Gastroesophageal sphincter (tissue), 4 donors: ENCODE measurements around the gene APC. TPM values are rescaled to one million over a fixed set of nuclear protein-coding genes. Genes with fewer than 3 reads are reported as not detected.

Source experiments
- ATAC-seq: fragments of 150-250 bp; one replicate; pipeline ENCODE4 v1.9.1; 2016; ENCODE audit warnings: mild to moderate bottlenecking, moderate library complexity
- H3K27ac ChIP-seq, 4 donors: fragments of 200-600 bp; sonication (generic) in 3 of 4; 1 replicate in 3 of 4; 2 replicates in 1 of 4; pipeline ENCODE4 v1.5.1; 2016 to 2019
- H3K27me3 ChIP-seq: fragments of 200-600 bp; sonication (generic); one replicate; pipeline ENCODE4 v1.5.1; 2019
- H3K36me3 ChIP-seq, 2 donors: fragments of 200-600 bp; sonication (generic); one replicate each; pipeline ENCODE4 v1.5.1; 2019; ENCODE audit warnings: control low read depth in 1 of 2
- H3K4me1 ChIP-seq, 3 donors: fragments of 200-600 bp; sonication (generic); 1 replicate in 2 of 3; 2 replicates in 1 of 3; pipeline ENCODE4 v1.5.1; 2016 to 2019; ENCODE audit warnings: control low read depth in 2 of 3
- H3K4me3 ChIP-seq, 2 donors: fragments of 200-600 bp; sonication (generic); one replicate each; pipeline ENCODE4 v1.5.1; 2019; ENCODE audit warnings: mild to moderate bottlenecking in 1 of 2, moderate library complexity in 1 of 2
- H3K9me3 ChIP-seq, 3 donors: fragments of 200-600 bp; sonication (generic); one replicate each; pipeline ENCODE4 v1.5.1; 2017 to 2019; ENCODE audit warnings: control low read depth in 2 of 3
- EP300 ChIP-seq: sonication (generic); formaldehyde crosslinking; IDR thresholded peaks from one replicate; pipeline ENCODE4 v1.6.1; 2017; ENCODE audit warnings: antibody characterized with exemption, mild to moderate bottlenecking
- POLR2A ChIP-seq, 2 donors: fragments of 450-650 bp; IDR thresholded peaks; one replicate each; pipeline ENCODE4 v1.6.1; 2017; ENCODE audit warnings: antibody characterized with exemption in 2 of 2, mild to moderate bottlenecking in 2 of 2, moderate library complexity in 1 of 2
- POLR2AphosphoS5 ChIP-seq: sonication (generic); formaldehyde crosslinking; IDR thresholded peaks from one replicate; pipeline ENCODE4 v1.6.1; 2017; ENCODE audit warnings: antibody characterized with exemption
- WGBS, 2 donors: methylation state at CpG; one replicate each; pipeline ENCODE4 v1.1.5; 2018; ENCODE audit warnings: low coverage in 1 of 2; 5-methylcytosine and 5-hydroxymethylcytosine counted together
- total RNA-seq, 4 donors: library from RNA; depleted of rRNA; stranded (reverse); fragments of >200 nt; gene quantifications; one replicate each; pipeline ENCODE4 v1.1.0, GENCODE V29; 2016
- TF ChIP-seq, protein P1 (sequence below), 4 experiments: fragments of 200-600 bp in 2 of 4; fragments of 450-650 bp in 2 of 4; sonication (generic) in 1 of 4; IDR thresholded peaks; one replicate each; pipeline ENCODE4 v1.5.1; 2017 to 2019; ENCODE audit warnings: antibody characterized with exemption in 4 of 4, mild to moderate bottlenecking in 2 of 4, moderate library complexity in 2 of 4

The APC gene
- total RNA-seq, 4 donors from 2014 or later = 77.3 to 172 (median 112) TPM

- H3K4me3 ChIP-seq = no peak overlapping the region
- ATAC-seq = no peak
- WGBS, 2 donors = 89 to 94% methylated on average over 2 to 3 of the region's 3 CpGs
- H3K4me1 ChIP-seq = peaks cover 3 to 52% (median 4%) of the 10 kb centered on the region in 3 donors
- no peaks in the 10 kb centered on the region for H3K9me3 ChIP-seq
- no peak for TF ChIP-seq EP300
- TF ChIP-seq, protein P1, sequence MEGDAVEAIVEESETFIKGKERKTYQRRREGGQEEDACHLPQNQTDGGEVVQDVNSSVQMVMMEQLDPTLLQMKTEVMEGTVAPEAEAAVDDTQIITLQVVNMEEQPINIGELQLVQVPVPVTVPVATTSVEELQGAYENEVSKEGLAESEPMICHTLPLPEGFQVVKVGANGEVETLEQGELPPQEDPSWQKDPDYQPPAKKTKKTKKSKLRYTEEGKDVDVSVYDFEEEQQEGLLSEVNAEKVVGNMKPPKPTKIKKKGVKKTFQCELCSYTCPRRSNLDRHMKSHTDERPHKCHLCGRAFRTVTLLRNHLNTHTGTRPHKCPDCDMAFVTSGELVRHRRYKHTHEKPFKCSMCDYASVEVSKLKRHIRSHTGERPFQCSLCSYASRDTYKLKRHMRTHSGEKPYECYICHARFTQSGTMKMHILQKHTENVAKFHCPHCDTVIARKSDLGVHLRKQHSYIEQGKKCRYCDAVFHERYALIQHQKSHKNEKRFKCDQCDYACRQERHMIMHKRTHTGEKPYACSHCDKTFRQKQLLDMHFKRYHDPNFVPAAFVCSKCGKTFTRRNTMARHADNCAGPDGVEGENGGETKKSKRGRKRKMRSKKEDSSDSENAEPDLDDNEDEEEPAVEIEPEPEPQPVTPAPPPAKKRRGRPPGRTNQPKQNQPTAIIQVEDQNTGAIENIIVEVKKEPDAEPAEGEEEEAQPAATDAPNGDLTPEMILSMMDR (IDR thresholded peaks at IDR 0.05) = no peak
- no peak for TF ChIP-seq POLR2AphosphoS5
- TF ChIP-seq POLR2A (IDR thresholded peaks at IDR 0.05) = no peak
- no peaks in the 10 kb centered on the region for H3K36me3 ChIP-seq
- H3K27ac ChIP-seq = no peak overlapping the region
- no peaks in the 10 kb centered on the region for H3K27me3 ChIP-seq
These were observed 3.1 kb upstream of the APC start for GRCh38 chr5:112734597-112734996.

- no peak for TF ChIP-seq POLR2AphosphoS5
- no peak for TF ChIP-seq EP300
- TF ChIP-seq, protein P1 (IDR thresholded peaks at IDR 0.05) = no peak
- no peak for TF ChIP-seq POLR2A (IDR thresholded peaks at IDR 0.05)
- Histone ChIP-seq H3K4me1 (peaks cover 2 to 60% (median 4%) of the 10 kb centered on the region in 3 donors), H3K36me3 (no peaks in the 10 kb centered on the region), H3K27ac (no peak overlapping the region), H3K27me3 (no peaks in the 10 kb centered on the region), H3K9me3 (no peaks in the 10 kb centered on the region), H3K4me3 (no peak overlapping the region)
- no peak for ATAC-seq
- 0 to 35% methylated on average over 1 of the region's 1 CpG for WGBS, 2 donors
These were observed 2.0 kb upstream of the APC start for GRCh38 chr5:112735702-112736101.

DNA sequence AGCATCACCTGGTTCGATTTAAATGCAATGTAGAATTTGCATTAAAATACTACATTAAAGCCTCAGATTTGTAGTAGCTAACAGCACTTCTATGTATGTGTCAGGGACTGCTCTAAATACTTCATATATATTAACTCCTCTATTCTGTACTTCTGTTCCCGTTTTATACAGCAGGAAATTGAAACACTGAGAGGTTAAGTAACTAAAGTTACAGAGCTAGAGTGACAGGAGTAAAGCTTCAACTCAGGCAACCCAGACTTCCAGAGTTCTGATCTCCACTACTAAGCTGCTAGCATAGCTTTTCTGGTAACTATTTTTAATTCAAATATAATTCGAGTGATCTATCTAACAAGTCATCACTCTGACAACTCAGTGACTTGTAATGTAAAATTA, 619 bp upstream of the APC start:
- peak overlapping the region; percentile 21 to 83 (median 81) for H3K27ac ChIP-seq
- TF ChIP-seq POLR2AphosphoS5 = no peak
- TF ChIP-seq POLR2A (IDR thresholded peaks at IDR 0.05) = no peak
- no peak for TF ChIP-seq EP300
- TF ChIP-seq, protein P1 (IDR thresholded peaks at IDR 0.05) = no peak
- ATAC-seq = no peak
- no peaks in the 10 kb centered on the region for H3K9me3 ChIP-seq
- 26 to 27% methylated on average over 3 of the region's 3 CpGs for WGBS, 2 donors
- no peaks in the 10 kb centered on the region for H3K36me3 ChIP-seq
- H3K4me1 ChIP-seq = peaks cover 2 to 74% (median 4%) of the 10 kb centered on the region in 3 donors
- no peaks in the 10 kb centered on the region for H3K27me3 ChIP-seq
- H3K4me3 ChIP-seq = peak overlapping the region; percentile 49 to 65

GRCh38 chr5:112738191-112738560, 491 bp downstream of the APC start:
- H3K4me3 ChIP-seq = peak overlapping the region; percentile 49 to 65
- H3K27ac ChIP-seq = peak overlapping the region; percentile 30 to 83 (median 81)
- H3K27me3 ChIP-seq = no peaks in the 10 kb centered on the region
- H3K36me3 ChIP-seq = no peaks in the 10 kb centered on the region
- 7 to 10% methylated on average over 5 of the region's 5 CpGs for WGBS, 2 donors
- peak; percentile 5 for ATAC-seq
- peaks cover 2 to 72% (median 4%) of the 10 kb centered on the region in 3 donors for H3K4me1 ChIP-seq
- H3K9me3 ChIP-seq = no peaks in the 10 kb centered on the region
- no peak for TF ChIP-seq POLR2A (IDR thresholded peaks at IDR 0.05)
- TF ChIP-seq, protein P1 (IDR thresholded peaks at IDR 0.05) = no peak
- no peak for TF ChIP-seq POLR2AphosphoS5
- no peak for TF ChIP-seq EP300

- Histone ChIP-seq H3K36me3 (no peaks in the 10 kb centered on the region), H3K4me3 (no peak overlapping the region), H3K27ac (no peak overlapping the region), H3K9me3 (no peaks in the 10 kb centered on the region), H3K27me3 (no peaks in the 10 kb centered on the region), H3K4me1 (peaks cover 2 to 50% (median 4%) of the 10 kb centered on the region in 3 donors)
- no peak for ATAC-seq
- TF ChIP-seq POLR2AphosphoS5 = no peak
- TF ChIP-seq, protein P1 (IDR thresholded peaks at IDR 0.05) = no peak
- no peak for TF ChIP-seq EP300
- TF ChIP-seq POLR2A (IDR thresholded peaks at IDR 0.05) = no peak
- WGBS, 2 donors = 45 to 74% methylated on average over 2 to 3 of the region's 3 CpGs
These were observed 4.7 kb downstream of the APC start for GRCh38 chr5:112742424-112742823.
